Measurements from ENCODE around the gene CCDC89.

Gene CCDC89

GRCh38 chr11:85647604-85648299 lies 38.2 kb downstream of the CCDC89 start, which contains the start of gene TMEM126A:
Gene TMEM126A, plus strand, starts transcription at chr11:85647967. Its CDS starts 2,289 bp downstream, at chr11:85650256.
- peak; percentile 79 for TF ChIP-seq MAX (IDR thresholded peaks at IDR 0.05)
- TF ChIP-seq USF1 (IDR thresholded peaks at IDR 0.05), result peak; percentile 78
- no peak for TF ChIP-seq FOXM1 (IDR thresholded peaks at IDR 0.05; ENCODE audit: borderline replicate concordance, low read depth)
- no peak for TF ChIP-seq RAD21 (IDR thresholded peaks at IDR 0.05; ENCODE audit: low read depth)
- no peak for TF ChIP-seq TEAD4 (IDR thresholded peaks at IDR 0.05)
- TF ChIP-seq TCF12 (IDR thresholded peaks at IDR 0.05; ENCODE audit: low read depth), result peak; percentile 71
- TF ChIP-seq EP300 (IDR thresholded peaks at IDR 0.05; ENCODE audit: borderline replicate concordance), result no peak
- peak; percentile 89 for TF ChIP-seq TAF1 (IDR thresholded peaks at IDR 0.05; ENCODE audit: low read depth)
- no peak for TF ChIP-seq CEBPB (IDR thresholded peaks at IDR 0.05)
- TF ChIP-seq YY1 (IDR thresholded peaks at IDR 0.05; ENCODE audit: low read depth), result peak; percentile 95
- peak; percentile 80 for TF ChIP-seq EGR1 (IDR thresholded peaks at IDR 0.05)
- TF ChIP-seq CREB1 (IDR thresholded peaks at IDR 0.05; ENCODE audit: low read depth), result peak; percentile 78
- peak; percentile 17; the same call in 1 of the 2 replicates for TF ChIP-seq NFIC (IDR thresholded peaks at IDR 0.05)
- TF ChIP-seq ZBTB7A (IDR thresholded peaks at IDR 0.05; ENCODE audit: low read depth), result no peak
- TF ChIP-seq REST (IDR thresholded peaks at IDR 0.05; ENCODE audit: low read depth), result no peak

- TF ChIP-seq EGR1 (IDR thresholded peaks at IDR 0.05) (no peak), ZBTB7A (IDR thresholded peaks at IDR 0.05; ENCODE audit: low read depth) (no peak), MAX (IDR thresholded peaks at IDR 0.05) (no peak)
Measured at GRCh38 chr11:85647078-85647477, 38.9 kb downstream of the CCDC89 start.

GRCh38 chr11:85643191-85643614 lies 42.8 kb downstream of the CCDC89 start:
- no peak for TF ChIP-seq TEAD4 (IDR thresholded peaks at IDR 0.05)
- TF ChIP-seq EP300 (IDR thresholded peaks at IDR 0.05; ENCODE audit: borderline replicate concordance), result no peak
- no peak for TF ChIP-seq CEBPB (IDR thresholded peaks at IDR 0.05)
- no peak for TF ChIP-seq TAF1 (IDR thresholded peaks at IDR 0.05; ENCODE audit: low read depth)
- no peak for TF ChIP-seq ZBTB7A (IDR thresholded peaks at IDR 0.05; ENCODE audit: low read depth)
- TF ChIP-seq MAX (IDR thresholded peaks at IDR 0.05), result no peak
- no peak for TF ChIP-seq EGR1 (IDR thresholded peaks at IDR 0.05)
- TF ChIP-seq NFIC (IDR thresholded peaks at IDR 0.05), result no peak
- no peak for TF ChIP-seq YY1 (IDR thresholded peaks at IDR 0.05; ENCODE audit: low read depth)
- TF ChIP-seq REST (IDR thresholded peaks at IDR 0.05; ENCODE audit: low read depth), result no peak
- no peak for TF ChIP-seq USF1 (IDR thresholded peaks at IDR 0.05)
- no peak for TF ChIP-seq CREB1 (IDR thresholded peaks at IDR 0.05; ENCODE audit: low read depth)
- TF ChIP-seq TCF12 (IDR thresholded peaks at IDR 0.05; ENCODE audit: low read depth), result no peak
- no peak for TF ChIP-seq FOXM1 (IDR thresholded peaks at IDR 0.05; ENCODE audit: borderline replicate concordance, low read depth)
- no peak for TF ChIP-seq RAD21 (IDR thresholded peaks at IDR 0.05; ENCODE audit: low read depth)

GRCh38 chr11:85634747-85635146 lies 51.2 kb downstream of the CCDC89 start:
- TF ChIP-seq TEAD4 (IDR thresholded peaks at IDR 0.05) (no peak), USF1 (IDR thresholded peaks at IDR 0.05) (no peak)
